ENCODE results near the gene CADM2.

DNA sequence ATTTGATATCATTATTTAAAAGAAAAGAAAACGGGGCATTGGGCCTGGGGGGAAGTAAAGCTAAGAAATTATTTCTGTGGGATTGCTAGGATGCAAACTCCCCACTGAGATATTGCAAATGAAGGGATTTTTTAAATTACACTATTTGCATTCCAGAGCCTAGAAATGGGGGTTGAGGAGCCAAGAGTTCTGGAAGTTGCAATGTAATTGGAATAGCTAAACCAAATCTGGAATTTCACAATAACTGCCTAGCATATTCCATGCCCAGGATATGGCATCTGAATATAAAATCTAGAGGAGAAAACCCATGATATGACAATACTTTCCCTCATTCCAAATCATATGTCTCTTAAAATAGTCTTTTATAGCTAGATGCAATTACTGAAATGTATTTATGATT lies 93.0 kb downstream of the CADM2 start:
- TF ChIP-seq EZH2 (IDR thresholded peaks at IDR 0.05; ENCODE audit: insufficient read depth, poor library complexity, severe bottlenecking) (no peak), EZH2phosphoT487 (IDR thresholded peaks at IDR 0.05; ENCODE audit: insufficient read depth, low read depth) (no peak)
